Limb (tissue), 2 donors: ENCODE measurements around the gene ASB14.
A peak's percentile ranks its signal among the peaks of the same experiment; 100 is the strongest.
"Not testable (repeated sequence)": the region's sequence is repeated elsewhere in the genome, so short reads cannot be mapped to it uniquely, and the experiment has no call there.

Experiments
- DNase-seq, 2 donors: peaks; one replicate each; pipeline ENCODE4 v3.0.0-alpha.2; 2016; ENCODE audit errors: extremely low spot score in 2 of 2

The ASB14 gene

GRCh38 chr3:57292159-57292896 is at the start of gene ASB14:
ASB14 (minus strand) TSS chr3:57292685; CDS start chr3:57292033, 652 bp downstream.
- DNase-seq, result peak in 1 of 2 donors; percentile 8

- DNase-seq, result not testable (repeated sequence)
These were observed 46.7 kb upstream of the ASB14 start for GRCh38 chr3:57339071-57339642.

GRCh38 chr3:57338272-57339070 is 46.0 kb upstream of the ASB14 start:
- DNase-seq, result not testable (repeated sequence)

- DNase-seq, result no peak
These were observed 42.9 kb upstream of the ASB14 start for GRCh38 chr3:57335283-57335938.

- no peak for DNase-seq
These were observed 38.7 kb upstream of the ASB14 start for GRCh38 chr3:57331078-57331610.

- DNase-seq, result not testable (repeated sequence)
These were observed 34.0 kb upstream of the ASB14 start for GRCh38 chr3:57326498-57326897.

GRCh38 chr3:57314204-57314603 is 21.7 kb upstream of the ASB14 start:
- DNase-seq, result no peak

- no peak for DNase-seq
These were observed 17.4 kb upstream of the ASB14 start for GRCh38 chr3:57309769-57310360.

- not testable (repeated sequence) for DNase-seq
These were observed 11.0 kb upstream of the ASB14 start for GRCh38 chr3:57303520-57303919.

GRCh38 chr3:57298041-57298440 is 5.6 kb upstream of the ASB14 start:
- DNase-seq, result no peak

GRCh38 chr3:57292897-57293526 is 527 bp upstream of the ASB14 start:
- no peak for DNase-seq

GRCh38 chr3:57288403-57288802 is 4.1 kb downstream of the ASB14 start:
- DNase-seq, result no peak

GRCh38 chr3:57287205-57287604 is 5.3 kb downstream of the ASB14 start:
- no peak for DNase-seq

- DNase-seq, result no peak
These were observed 9.2 kb downstream of the ASB14 start for GRCh38 chr3:57283334-57283733.

GRCh38 chr3:57281715-57282114 is 10.8 kb downstream of the ASB14 start:
- no peak for DNase-seq

GRCh38 chr3:57279685-57280084 is 12.8 kb downstream of the ASB14 start:
- no peak for DNase-seq

- DNase-seq, result no peak
These were observed 14.2 kb downstream of the ASB14 start for GRCh38 chr3:57278237-57278636.

GRCh38 chr3:57275393-57275792 is 17.1 kb downstream of the ASB14 start:
- DNase-seq, result no peak

GRCh38 chr3:57274845-57275244 is 17.6 kb downstream of the ASB14 start:
- no peak for DNase-seq

GRCh38 chr3:57268416-57268815 is 24.1 kb downstream of the ASB14 start:
- DNase-seq, result no peak

GRCh38 chr3:57261929-57262328 is 30.6 kb downstream of the ASB14 start:
- DNase-seq, result no peak
